ENCODE data around the gene CASKIN1.

CASKIN1 gene

GRCh38 chr16:2232094-2232990, 35.9 kb upstream of the CASKIN1 start:
- DNase-seq = no peak

- peak; percentile 83 for DNase-seq
Observed at GRCh38 chr16:2231016-2231931, 34.9 kb upstream of the CASKIN1 start.

GRCh38 chr16:2230376-2230775, 34.0 kb upstream of the CASKIN1 start:
- no peak for DNase-seq

GRCh38 chr16:2229632-2230250, 33.3 kb upstream of the CASKIN1 start:
- DNase-seq = no peak

GRCh38 chr16:2229091-2229490, 32.7 kb upstream of the CASKIN1 start:
- DNase-seq = no peak

GRCh38 chr16:2228161-2228824, 31.9 kb upstream of the CASKIN1 start:
- DNase-seq = no peak

- no peak for DNase-seq
Observed at GRCh38 chr16:2226918-2227317, 30.5 kb upstream of the CASKIN1 start.

- no peak for DNase-seq
Observed at GRCh38 chr16:2226245-2226793, 29.9 kb upstream of the CASKIN1 start.

- no peak for DNase-seq
Observed at GRCh38 chr16:2223942-2224486, 27.6 kb upstream of the CASKIN1 start.

GRCh38 chr16:2223221-2223941, 27.0 kb upstream of the CASKIN1 start, which contains the start of gene E4F1:
Gene E4F1, plus strand, starts transcription at chr16:2223591. Its CDS starts 23 bp downstream, at chr16:2223614.
- DNase-seq = peak; percentile 100

GRCh38 chr16:2216330-2216729, 19.9 kb upstream of the CASKIN1 start:
- no peak for DNase-seq

- no peak for DNase-seq
Observed at GRCh38 chr16:2214719-2214968, 18.2 kb upstream of the CASKIN1 start, which contains the start of gene PGP. Gene PGP, minus strand, starts transcription at chr16:2214840. Its CDS starts 63 bp downstream, at chr16:2214777.

GRCh38 chr16:2213817-2214718, 17.7 kb upstream of the CASKIN1 start:
- DNase-seq = no peak

- no peak for DNase-seq
Observed at GRCh38 chr16:2212362-2213324, 16.2 kb upstream of the CASKIN1 start.

GRCh38 chr16:2211923-2212347, 15.5 kb upstream of the CASKIN1 start:
- DNase-seq = no peak

- DNase-seq = no peak
Observed at GRCh38 chr16:2210386-2211365, 14.3 kb upstream of the CASKIN1 start, which contains the start of gene BRICD5. Gene BRICD5, minus strand, starts transcription at chr16:2210863. Its CDS starts 30 bp downstream, at chr16:2210833.

GRCh38 chr16:2210009-2210332, 13.6 kb upstream of the CASKIN1 start:
- no peak for DNase-seq
